GM19099 (cell line): Measurements from ENCODE around the gene SCEL.

ENCODE experiments used
- POLR2A ChIP-seq: IDR thresholded peaks from 3 replicates; pipeline ENCODE4 v1.6.1; 2011; ENCODE audit warnings: low read depth; ENCODE audit not compliant: insufficient read length; ENCODE audit errors: extremely low read depth

SCEL gene

DNA sequence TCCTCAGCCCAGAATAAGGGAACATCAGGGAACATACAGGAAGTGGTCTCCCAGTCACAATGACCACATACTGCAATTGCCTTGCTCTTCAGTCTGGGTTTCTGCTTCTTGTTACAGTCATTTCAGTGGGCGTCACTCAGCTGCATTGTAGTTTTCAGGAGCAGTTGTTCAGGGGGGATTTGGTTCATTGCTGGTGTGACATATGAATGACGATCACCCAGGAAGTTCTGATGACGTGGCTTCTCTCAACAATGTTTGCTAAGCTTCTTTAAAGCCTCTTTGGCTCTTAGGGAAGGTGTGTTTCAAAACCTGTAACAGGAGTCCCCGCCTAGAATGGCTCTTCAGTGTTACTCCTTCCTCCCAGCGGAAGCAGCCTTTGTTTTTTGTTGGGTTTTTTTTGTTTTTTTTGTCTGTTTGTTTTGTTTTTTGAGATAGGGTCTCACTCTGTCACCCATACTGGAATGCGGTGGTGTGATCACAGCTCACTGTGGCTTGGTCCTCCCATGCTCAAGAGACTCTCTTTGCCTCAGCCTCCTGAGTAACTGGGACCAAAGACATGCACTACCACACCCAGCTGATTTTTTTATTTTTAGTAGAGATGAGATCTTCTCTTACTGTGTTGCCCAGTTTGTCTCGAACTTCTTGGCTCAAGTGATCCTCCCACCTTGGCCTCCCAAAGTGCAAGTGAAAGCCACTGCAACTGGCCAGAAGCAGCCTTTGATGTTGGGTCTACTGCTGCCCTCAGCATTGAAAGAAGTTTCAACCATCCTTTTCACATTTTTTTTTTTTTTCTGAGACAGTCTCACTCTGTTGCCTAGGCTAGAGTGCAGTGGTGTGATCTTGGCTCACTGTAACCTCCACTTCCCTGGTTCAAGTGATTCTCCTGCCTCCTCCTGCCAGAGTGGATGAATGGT lies 1.4 kb upstream of the SCEL start:
- no peak for TF ChIP-seq POLR2A

DNA sequence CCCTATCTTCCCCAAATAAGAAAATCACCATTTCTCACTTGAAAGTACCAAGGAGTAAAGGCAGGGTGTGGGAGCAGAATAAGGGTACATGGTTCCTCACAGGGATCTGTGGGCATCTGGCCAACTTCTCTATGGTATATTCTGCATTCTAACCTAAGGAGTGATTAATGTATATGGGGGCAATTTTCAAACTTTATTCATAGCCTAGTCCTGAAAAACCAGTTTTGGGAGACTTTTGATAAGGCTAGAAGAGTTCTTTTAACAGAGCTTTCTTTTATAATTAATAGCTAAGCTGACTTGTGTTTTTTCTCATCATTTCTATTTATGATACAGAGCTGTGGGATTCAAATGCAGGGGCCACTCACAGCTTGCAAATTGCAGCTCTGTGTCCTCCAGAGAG lies 852 bp downstream of the SCEL start:
- no peak for TF ChIP-seq POLR2A

DNA sequence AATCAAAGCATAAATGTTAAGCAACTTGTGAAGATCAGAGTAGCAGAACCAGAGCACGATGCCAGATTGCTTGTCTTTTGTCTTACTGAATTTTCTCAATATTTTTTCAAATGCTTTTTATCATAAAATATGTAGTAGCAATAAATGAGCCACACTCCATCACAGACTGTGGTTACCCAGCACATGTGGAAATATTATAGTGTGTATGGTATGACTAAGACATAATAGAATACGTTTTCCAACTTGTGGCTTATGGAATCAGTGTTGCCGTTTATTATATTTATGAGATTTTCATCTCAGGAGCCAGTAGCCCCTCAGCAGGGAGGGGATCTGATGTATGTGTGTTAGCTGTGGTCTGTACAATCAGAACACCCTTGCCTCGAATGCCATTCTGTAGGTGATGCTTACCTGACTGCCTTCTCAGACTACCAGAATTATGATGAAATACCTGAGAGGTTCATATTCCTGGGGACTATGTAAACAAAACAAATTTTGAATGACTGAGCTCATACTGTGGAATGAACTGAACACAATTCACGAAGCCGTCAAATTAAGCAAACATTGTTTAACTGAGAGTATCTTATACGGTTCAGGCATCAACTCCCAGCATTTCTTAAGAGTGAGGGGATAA lies 1.9 kb downstream of the SCEL start:
- no peak for TF ChIP-seq POLR2A

DNA sequence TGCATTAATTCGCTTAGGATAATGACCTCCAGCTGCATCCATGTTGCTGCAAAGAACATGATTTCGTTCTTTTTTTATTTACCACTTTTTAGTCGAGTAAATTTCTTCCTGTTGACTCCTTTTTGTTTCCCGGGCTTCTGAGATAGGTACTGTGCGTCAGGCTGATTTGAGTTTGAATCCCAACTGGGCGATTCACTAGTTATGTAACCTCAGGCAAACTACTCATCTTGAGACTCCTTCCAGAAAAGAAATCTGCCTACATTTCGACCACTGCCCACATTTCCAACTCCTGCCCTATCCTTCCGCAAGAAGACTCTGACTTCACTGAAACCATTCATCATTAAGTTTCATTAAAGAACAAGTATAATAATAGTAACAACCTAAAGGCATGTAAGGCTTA lies 8.2 kb downstream of the SCEL start:
- TF ChIP-seq POLR2A, result no peak

DNA sequence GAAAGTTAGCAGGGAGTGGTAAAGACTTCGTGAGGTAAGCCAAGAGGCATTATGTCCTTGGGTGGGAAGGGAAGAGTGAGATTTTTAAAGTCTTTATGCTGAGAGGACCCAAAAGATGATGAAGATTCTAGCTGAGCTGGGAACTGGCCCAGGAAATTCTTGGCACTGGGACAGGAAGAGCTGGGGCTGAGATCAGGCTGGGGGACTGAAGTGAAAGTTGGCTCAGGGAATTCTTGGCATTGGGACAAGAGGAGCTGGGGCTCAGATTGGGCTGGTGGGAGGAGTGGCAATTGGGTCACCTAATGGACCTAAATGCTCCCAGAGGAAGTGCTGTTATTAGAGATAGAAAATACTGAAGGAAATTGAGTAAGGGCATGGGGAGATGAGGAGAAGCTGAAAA lies 8.8 kb downstream of the SCEL start:
- no peak for TF ChIP-seq POLR2A

DNA sequence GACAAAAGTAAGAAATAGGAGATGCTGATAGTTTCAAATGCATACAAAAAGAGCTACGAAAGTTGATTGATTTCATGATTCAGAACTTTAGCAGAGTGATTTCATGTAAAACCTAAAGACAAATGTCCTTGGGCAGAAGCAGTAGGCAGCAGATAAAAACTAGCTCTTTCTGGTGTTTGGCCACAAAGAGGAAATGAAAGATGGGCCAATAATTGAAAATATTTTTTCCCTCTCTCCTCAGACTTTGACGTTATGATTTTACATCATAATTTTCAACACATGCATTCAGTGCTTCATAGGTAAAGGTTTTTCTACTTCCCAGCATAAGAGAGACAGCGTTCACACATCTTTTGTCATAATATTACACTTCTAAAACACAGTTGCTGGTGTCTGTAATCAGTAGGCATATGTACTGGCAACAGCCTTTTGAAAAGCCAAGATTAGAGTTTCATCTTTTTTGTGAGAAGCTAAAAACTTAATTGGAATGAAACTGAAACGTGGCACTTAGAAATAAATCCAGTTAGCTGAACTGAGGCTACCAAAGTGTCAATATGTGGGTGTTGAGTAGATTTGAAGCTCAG lies 9.3 kb downstream of the SCEL start:
- no peak for TF ChIP-seq POLR2A

DNA sequence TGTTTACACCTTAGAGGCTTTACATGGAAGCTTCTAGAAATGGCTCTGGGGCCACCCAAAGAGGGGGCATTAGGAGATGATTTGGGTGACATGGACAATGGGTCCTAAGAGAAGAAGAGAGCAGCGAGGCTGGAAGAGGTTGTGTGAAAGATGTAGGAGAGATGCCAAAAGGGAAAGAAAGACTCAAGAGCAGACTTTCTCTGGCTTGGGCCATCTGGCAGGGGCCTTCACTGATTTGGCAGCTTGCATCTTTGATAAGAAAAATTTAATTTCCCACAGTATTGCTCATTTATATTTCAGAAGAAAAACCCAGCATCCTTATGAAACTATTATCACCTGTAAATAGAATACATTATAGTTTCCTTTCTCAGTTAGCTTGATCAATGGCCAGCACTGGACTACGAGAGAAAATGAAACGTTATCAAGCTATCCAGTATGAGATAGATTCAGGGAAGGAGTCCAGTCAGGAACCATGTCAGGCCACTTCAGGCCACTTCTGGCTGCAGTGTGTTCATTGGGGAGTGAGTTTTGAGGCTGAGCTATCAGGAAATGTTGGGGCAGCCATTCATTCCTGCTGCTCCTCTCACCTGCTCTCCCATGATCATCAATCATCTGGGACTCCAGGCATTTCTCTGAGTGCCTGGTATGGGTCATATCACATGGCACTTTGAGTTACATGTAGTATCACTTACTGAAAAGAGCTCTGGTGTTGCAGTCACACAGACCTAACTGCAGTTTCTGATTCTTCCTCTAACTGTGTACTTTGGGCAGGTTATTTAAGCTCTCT lies 10.3 kb downstream of the SCEL start:
- no peak for TF ChIP-seq POLR2A

DNA sequence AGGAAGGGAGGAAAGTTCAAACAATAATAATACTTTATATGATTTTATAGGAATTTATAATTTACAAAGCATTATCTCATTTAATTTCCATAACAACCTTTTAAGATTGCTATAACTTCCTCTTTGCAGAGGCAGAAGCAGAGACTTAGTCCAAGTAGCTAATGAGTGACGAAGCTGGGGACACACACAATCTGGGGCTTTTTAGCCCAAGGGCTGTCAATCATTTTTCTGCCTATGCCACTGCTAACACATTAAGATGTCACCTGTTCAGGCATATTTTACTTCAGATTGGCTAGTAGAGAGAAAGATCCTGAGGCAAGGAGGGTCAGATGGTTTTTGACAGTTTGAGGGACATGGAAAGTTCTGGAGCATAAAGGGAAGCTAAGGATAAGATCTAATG lies 12.6 kb downstream of the SCEL start:
- TF ChIP-seq POLR2A, result no peak

DNA sequence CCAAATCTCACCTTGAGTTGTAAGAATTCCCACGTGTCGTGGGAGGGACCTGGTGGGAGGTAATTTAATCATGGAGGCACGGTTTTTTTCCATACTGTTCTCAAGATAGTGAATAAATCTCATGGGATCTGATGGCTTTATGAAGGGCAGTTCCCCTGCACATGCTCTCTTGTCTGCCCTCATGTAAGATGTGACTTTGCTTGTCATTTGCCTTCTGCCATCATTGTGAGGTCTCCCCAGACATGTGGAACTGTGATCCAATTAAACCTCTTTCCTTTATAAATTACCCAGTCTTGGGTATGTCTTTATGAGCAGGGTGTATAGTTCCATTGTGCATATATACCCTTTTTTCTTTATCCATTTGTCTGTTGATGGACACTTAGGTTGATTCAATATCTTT lies 13.1 kb downstream of the SCEL start:
- TF ChIP-seq POLR2A, result no peak

DNA sequence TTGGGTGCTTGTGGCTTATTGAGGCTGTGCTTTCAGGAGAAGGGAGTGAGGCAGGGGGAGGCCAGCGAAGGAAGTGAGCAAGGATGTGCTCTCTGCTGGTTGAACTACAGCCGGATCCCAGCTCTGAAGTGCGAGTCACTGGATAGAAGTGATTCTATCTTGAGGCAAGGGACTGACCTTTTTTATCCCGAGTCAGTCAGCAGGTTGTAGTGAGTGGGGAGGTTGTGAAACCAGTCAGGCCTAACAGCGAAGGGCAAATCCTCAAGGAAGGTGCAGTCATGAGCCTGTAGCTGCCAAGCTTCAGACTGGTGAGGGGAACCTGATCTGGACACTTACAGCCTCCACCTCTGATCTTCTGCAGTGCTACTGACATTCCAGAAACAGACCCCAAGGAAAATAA lies 18.6 kb downstream of the SCEL start:
- no peak for TF ChIP-seq POLR2A

DNA sequence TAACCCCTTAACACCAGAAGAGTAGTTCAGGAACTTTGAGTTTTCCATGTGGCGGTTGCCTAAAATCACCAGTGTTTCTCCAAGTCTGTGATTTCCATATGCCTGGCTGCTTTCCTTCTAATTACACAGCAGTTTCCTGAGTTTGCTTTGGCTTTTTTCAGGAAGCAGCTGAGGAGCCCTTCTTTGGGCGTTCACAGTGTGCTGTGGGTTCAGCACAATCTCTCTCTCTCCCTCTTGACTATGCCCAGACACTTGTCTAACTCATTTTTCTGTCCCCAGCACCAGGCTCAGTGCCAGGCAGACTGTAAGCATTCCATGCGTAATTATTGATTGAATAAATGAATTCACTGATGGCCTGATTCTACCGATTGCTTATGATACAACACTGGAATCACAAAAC lies 19.7 kb downstream of the SCEL start:
- TF ChIP-seq POLR2A, result no peak

DNA sequence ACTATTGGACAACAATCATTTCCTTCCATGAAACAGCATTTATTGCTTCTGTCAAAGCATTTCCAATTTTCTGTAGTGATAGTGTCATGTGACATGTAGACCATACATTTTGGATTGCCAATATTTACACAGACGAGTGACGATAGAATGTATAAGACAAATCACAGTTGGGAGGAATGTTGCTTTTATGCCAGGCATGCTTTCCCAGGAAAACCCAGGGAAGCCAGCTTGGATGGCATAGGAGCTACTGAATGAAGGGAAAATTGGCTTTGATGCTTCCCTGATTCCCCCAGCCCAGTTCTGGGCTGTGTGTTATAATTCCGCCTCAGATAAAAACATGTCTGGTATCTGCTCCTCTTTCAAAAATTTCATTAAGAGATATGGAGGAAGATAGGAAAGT lies 22.5 kb downstream of the SCEL start:
- TF ChIP-seq POLR2A, result no peak

DNA sequence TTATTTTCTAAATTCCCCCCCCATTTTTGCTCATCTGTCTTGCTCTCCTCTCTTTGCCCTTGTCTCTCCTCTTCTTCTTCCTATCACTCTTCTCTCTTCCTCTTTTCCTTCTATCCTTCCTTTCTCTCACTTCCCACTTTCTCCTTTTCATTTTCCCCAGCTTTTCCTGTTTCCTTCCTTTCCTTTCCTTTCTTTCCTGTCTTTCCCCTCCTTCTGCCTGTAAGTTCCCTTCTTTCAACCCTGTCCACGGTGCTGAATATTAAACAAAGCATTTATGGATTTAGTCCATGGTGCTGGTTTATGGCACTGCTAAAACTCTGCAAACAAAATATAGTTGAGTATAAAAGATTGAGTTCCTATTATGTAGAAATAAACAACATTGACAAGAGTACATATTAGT lies 27.6 kb downstream of the SCEL start:
- no peak for TF ChIP-seq POLR2A

DNA sequence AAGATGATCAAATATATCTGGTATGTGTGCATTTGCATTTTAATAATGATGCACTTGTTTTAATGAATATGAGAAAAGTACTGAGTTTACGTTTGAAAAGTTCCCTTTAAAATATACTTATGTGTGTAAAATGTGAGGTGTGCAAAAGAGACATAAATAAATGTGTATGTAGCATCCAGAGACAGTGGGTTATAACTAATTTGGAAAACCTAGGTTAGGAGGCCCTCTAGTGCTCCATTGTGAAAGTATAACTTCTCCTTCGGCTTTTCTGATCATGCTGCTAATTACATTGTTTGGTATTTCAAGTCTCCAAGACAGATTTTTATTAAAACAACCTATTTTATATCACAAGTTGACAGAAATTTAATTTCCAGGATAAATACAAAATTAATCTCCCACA lies 30.1 kb downstream of the SCEL start:
- no peak for TF ChIP-seq POLR2A

DNA sequence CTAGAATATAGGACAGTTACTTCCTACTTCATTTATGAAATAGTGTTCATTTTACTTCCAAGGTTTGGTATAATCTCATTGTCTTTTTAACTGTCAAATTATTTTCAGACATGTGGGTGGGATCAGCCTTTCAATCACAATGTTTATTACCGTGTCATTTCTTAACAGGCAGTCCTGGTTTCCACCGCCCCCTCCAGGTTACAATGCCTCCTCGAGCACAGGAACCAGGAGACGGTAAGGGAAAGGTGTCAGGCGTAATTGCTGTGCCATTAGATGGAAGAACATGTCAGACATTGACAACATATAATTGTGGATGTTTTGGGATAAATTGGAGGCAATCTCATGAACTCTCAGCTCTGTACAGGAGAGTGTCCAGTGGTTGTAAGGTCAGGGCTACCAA lies 36.5 kb downstream of the SCEL start:
- no peak for TF ChIP-seq POLR2A

DNA sequence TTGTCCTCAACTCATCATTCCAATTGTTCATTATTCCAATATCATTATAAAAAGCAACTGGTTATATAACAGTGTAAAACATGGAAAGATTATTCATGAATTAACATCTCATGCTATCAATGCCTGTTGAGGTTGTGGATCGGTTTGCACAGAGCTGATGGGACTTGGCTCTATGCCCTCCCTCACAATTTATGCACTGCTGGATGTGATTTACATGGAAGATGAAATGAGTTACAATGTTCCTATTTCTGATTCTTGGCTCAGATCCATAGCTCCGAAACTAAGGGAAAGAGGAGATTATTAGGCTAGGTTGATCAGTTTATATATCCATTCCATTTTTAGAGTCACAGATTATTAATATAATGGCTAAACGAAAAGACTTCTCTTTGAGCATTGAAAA lies 38.6 kb downstream of the SCEL start:
- no peak for TF ChIP-seq POLR2A

DNA sequence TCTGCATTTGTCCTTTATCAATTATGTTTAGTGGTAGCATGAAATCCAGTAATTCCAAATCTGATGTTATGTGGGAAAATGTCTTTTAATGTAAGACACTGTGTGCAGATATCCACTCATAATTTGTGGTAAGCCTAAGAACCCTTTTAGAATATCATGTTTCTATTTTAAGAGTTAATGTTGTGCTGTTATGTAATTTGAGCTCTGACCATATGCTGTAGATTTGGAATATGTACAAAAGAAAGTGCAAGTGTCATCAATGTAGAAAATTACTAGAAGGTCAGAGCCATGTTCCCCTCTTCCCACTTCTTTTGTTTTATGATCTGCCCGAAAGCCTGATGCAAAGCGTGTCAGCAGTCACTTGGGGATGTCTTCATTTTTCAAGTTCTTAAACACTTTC lies 44.5 kb downstream of the SCEL start:
- no peak for TF ChIP-seq POLR2A
